NCI-H2029 (cell line): ENCODE measurements around the gene TICRR.

Source experiments
- DNase-seq: peaks from one replicate; lab custom pipeline; 2025; lab: John Stamatoyannopoulos, UW

TICRR gene

GRCh38 chr15:89629829-89630228, 54.6 kb downstream of the TICRR start:
- DNase-seq, result no peak

- DNase-seq, result no peak
Measured at GRCh38 chr15:89630260-89630659, 55.0 kb downstream of the TICRR start.

DNA sequence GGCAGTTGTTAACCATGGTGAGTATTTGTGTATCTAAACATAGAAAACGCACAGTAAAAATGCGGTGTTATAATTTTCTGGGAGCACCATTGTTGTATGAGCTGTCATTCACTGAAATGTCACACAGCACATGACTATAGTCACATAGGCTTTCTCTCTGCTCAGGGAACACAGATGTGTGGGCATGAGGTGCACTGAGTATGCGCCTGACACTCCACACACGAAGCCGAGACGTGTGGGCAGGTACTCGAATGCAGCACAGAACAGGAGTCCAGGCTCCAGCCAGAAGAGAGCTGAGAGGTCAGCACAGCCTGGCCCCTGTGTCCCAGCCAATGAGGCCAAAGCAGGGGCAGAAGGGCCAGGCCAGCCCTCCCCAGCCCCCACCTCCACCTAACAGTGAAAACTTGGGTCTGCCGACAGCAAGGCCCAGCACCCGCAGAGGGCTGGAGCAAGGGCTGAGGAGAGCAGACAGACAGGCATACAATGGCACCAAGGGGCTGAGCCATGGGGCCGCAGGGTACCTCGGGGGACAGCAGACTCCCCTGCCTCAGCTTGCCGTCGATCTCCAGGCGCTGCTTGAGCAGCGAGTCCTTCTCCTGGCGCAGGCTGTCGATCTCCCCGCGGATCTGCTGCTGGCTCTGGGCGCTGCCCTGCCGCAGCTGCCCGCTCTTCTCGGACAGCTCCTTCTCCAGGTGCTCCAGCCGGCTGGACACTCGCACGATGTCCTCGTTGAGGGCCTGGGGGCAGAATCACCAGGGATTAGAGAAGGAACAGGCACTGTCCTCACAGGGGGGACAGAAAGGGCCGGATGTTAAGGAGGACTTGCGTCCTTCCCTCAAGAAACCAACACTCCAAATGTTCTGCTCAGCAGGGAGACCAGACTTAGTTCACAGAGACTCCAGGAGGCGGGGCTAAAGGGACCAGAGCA, 56.0 kb downstream of the TICRR start:
- DNase-seq, result no peak

DNA sequence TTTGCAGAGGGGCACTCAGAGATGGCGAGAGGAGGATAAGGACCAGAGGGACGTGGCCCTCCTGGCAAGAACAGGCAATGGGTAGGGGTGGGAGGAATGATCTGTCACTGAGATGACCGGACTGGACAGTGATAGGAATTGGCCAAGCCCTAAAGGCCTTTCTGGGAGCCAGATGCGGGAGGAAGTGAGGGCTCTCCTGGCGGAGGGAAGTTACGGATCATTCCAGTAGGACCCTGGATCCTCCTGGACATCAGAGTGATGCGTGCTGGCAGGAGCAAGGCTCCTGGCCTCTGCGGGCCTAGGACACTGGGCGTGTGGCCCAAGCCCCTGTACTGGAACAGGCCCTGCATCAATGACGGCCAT, 56.6 kb downstream of the TICRR start:
- no peak for DNase-seq

DNA sequence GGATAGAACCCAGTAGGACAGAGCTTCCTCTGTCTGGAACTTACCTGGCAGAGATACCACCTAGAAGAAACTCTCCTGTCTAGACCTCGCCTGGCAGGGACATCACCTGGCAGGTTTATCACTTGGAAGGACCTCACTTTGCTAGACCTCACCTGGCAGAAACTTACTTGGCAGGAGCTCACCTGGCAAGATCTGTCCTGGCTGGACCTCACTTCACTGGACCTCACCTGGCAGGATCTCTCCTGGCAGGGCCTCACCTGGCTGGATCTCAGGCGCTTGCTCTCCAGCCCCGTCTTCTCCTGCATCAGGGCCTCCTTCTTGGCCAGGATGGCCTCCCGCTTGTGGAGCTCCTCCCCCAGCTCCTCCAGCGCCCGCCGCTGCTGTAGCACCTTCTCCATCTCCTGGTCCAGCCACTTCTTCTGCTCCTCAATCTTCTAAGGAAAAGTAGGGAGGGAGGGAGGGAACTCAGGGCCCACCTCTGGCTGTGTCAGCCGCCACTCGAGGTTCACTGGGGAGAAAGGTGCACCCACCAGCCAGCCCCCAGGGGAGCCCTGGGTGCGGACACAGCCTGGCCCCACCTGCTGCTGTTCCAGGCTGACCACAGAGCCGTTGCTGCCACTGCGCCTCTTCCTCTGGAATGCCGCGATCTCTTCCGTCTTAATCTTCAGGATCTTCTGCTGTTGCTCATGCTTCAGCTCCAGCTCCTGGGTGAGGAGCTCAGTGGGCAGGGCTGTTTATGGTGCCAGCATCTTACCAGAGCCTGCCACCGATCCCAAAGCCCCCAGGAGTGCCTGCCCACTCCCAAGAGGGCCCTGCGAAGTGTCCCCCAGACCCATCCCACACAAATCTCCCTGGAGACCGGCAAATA, 57.5 kb downstream of the TICRR start:
- DNase-seq, result no peak

GRCh38 chr15:89633585-89633984, 58.3 kb downstream of the TICRR start:
- DNase-seq, result no peak

GRCh38 chr15:89640245-89640644, 65.0 kb downstream of the TICRR start:
- DNase-seq, result no peak

- no peak for DNase-seq
Measured at GRCh38 chr15:89641053-89641452, 65.8 kb downstream of the TICRR start.

GRCh38 chr15:89642106-89642505, 66.8 kb downstream of the TICRR start:
- no peak for DNase-seq

GRCh38 chr15:89645680-89646079, 70.4 kb downstream of the TICRR start:
- no peak for DNase-seq

DNA sequence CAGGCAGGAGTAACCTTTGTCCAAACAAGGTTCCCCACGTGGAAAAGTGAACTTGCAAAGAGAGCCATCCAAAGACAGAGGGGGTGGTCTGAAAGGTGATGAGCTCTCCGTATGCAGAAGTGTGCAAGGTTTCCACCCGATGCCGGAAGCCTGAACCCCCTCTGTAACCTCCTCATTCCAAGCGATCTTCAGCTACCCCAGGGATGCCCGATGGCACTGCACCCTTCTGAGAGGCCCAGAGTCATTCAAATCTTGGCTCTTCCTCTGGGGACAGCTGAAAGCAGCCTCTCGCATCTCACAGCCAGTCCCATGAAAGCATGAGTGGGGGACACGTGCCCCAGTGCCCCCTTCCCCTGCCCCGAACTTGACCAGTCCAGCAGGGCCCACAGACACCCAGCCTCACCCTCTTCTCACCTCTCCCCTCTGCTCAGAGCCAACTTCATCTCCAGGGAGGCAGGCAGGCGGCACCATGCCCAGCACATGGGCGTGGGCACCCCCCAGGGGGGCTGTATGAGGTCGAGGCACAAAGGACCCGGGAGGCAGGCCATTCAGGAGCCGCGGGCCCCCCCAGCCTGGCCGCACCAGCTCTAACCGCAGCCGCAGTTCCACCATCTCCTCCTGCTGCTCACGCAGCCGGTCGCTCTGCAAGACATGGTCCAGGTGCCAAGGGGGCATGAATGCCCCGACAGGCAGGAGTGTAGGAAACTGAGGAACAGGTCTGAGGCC, 71.3 kb downstream of the TICRR start:
- no peak for DNase-seq

DNA sequence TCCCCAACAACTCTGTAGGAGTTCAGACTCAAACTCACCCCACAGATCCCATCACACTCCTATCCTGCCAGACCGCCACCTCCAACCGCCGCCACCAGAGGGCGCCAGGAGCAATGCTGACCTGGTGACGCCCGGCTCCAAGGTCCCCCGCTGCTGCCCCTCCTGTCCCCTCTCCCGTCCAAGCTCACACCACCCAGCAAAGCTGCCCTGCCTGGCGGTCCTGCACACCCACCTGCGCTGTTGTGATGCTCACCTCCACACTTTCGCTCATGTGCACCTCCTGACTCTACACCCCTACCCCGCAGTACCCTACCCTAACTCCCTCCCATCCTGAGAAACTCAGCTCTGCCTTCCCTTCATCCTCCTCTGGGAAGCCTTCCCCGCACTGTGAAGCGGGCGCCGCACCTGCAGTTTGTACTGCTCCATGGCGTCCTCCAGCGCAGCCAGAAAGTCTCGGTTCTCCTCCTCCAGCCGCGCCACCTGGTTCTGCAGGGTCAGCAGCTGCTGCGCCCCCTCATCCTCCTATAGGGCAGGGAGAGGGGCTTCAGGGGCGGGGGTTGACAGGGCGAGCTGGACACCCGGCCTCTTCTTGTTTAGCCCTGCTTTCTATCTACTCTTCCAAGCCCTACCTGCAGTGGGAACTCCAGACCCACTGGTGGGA, 72.1 kb downstream of the TICRR start:
- peak; percentile 10 for DNase-seq

- no peak for DNase-seq
Measured at GRCh38 chr15:89648106-89649012, 73.1 kb downstream of the TICRR start.

GRCh38 chr15:89649013-89649625, 73.8 kb downstream of the TICRR start:
- DNase-seq, result no peak

DNA sequence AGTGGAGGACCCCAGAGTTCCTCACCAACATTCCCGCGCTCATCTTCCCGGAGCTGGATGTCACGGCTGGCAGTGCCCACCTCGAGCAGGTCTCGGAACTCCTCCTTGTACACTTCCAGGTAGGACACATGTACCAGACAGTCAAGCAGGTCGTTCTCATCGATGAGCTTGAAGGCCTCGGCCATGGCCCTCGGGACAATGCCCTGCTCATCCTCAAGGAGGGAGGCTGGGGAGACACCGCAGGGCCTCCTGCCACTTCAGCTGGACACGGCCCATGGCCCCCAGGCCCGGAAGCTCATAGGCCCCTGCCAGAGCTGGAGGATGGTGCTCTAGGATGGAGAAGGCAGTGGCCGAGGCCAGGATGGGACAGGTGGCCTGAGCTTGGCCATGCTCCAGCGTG, 74.4 kb downstream of the TICRR start:
- DNase-seq, result no peak

- no peak for DNase-seq
Measured at GRCh38 chr15:89652131-89652530, 76.9 kb downstream of the TICRR start.

GRCh38 chr15:89652666-89653065, 77.4 kb downstream of the TICRR start:
- no peak for DNase-seq

GRCh38 chr15:89653578-89653977, 78.3 kb downstream of the TICRR start:
- DNase-seq, result no peak

GRCh38 chr15:89654301-89654761, 79.1 kb downstream of the TICRR start:
- no peak for DNase-seq
